HCEC 1CT (cell line): ENCODE results near the gene PXMP4.
A peak's percentile ranks its signal among the peaks of the same experiment; 100 is the strongest.

ENCODE experiments used
- DNase-seq: peaks from one replicate; pipeline ENCODE4 v3.0.0-alpha.2; 2017

The PXMP4 gene

DNA sequence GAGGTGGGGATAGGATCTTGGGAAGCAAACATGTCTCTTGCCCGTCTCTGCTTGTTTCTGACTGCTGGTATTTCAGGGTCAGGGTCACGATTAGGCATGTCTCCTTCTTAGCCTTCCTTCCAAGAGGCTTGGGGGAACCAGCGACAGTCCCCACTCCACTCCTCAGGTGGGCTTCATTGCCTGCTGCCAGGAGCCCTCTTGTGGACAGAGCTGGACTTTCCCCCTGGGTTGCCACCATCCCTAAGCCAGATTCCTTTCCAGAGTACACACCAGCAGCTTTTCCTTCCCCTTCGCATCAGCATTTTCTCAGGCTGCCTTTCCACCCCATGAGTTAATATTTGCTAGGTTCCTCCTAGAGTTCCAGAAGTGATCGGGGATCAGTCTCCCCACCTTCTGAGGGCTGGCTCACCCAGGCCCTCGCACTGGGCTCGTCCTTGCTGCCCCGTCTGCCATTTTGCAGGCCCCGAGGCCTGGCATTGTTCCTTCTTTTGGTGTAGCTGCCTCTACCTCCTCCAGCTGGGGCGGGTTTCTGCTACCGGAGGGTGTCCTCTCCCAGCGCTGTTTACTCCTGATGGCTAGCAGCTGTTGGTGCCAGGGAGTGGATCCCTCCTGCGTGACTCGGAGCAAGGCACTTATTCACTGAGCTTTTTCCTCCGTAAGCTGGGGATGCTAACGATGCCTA lies 66.8 kb downstream of the PXMP4 start:
- DNase-seq: peak; percentile 58
